HepG2 (cell line): ENCODE results near the gene RERE. TPM values are rescaled to one million over a fixed set of nuclear protein-coding genes. Genes with fewer than 3 reads are reported as not detected.

ENCODE experiments used
- AGO1 ChIP-seq: fragments of 200-400 bp; formaldehyde crosslinking; IDR thresholded peaks from 2 replicates; pipeline ENCODE4 v1.6.1; 2017; ENCODE audit warnings: mild to moderate bottlenecking, low read depth, low read length, moderate library complexity; ENCODE audit not compliant: poor library complexity, severe bottlenecking
- GMEB1 ChIP-seq: sonication (generic); formaldehyde crosslinking; IDR thresholded peaks from 2 replicates; pipeline ENCODE4 v1.5.1; 2020; ENCODE audit warnings: missing genetic modification reagents, mild to moderate bottlenecking, borderline replicate concordance
- LRRFIP1 ChIP-seq: sonication (generic); formaldehyde crosslinking; conservative IDR thresholded peaks from 2 replicates; pipeline ENCODE4 v1.4.0; 2020; ENCODE audit warnings: missing genetic modification reagents
- MAFK ChIP-seq, 2 experiments: IDR thresholded peaks in 1 of 2; conservative IDR thresholded peaks in 1 of 2; 2 replicates each; pipeline ENCODE4 v1.6.1; 2011; ENCODE audit warnings: improper control_type of control experiment in 2 of 2, low read length in 2 of 2
- MBD4 ChIP-seq: IDR thresholded peaks from 2 replicates; pipeline ENCODE4 v1.6.1; 2012; ENCODE audit warnings: low read length, inconsistent platforms, borderline replicate concordance
- NFIC ChIP-seq: IDR thresholded peaks from 2 replicates; pipeline ENCODE4 v1.6.1; 2012; ENCODE audit warnings: mild to moderate bottlenecking, low read length, inconsistent platforms
- PREB ChIP-seq: sonication (generic); formaldehyde crosslinking; IDR thresholded peaks from 2 replicates; pipeline ENCODE4 v1.4.0; 2020; ENCODE audit warnings: missing genetic modification reagents
- RARA ChIP-seq: IDR thresholded peaks from 2 replicates; pipeline ENCODE4 v1.6.1; 2016; ENCODE audit warnings: missing genetic modification reagents, missing compliant biosample characterization
- RFXANK ChIP-seq: IDR thresholded peaks from 2 replicates; pipeline ENCODE4 v1.6.1; 2016
- RORA ChIP-seq: sonication (generic); formaldehyde crosslinking; IDR thresholded peaks from 2 replicates; pipeline ENCODE4 v1.5.0; 2020; ENCODE audit warnings: mild to moderate bottlenecking, missing genetic modification reagents, moderate library complexity
- SAFB2 ChIP-seq: sonication (generic); formaldehyde crosslinking; IDR thresholded peaks from 2 replicates; pipeline ENCODE4 v1.5.1; 2020; ENCODE audit warnings: missing genetic modification reagents, low read depth, mild to moderate bottlenecking, borderline replicate concordance
- SALL2 ChIP-seq: sonication (generic); formaldehyde crosslinking; IDR thresholded peaks from 2 replicates; pipeline ENCODE4 v1.8.1; 2023; ENCODE audit warnings: mild to moderate bottlenecking, missing genetic modification reagents, inconsistent platforms
- SP4 ChIP-seq: sonication (generic); formaldehyde crosslinking; IDR thresholded peaks from 2 replicates; pipeline ENCODE4 v1.8.1; 2023; ENCODE audit warnings: mild to moderate bottlenecking, missing genetic modification reagents
- SSRP1 ChIP-seq: IDR thresholded peaks from 2 replicates; pipeline ENCODE4 v1.6.1; 2016; ENCODE audit warnings: control low read depth
- ZBTB3 ChIP-seq: sonication (generic); formaldehyde crosslinking; IDR thresholded peaks from 2 replicates; pipeline ENCODE4 v1.4.0; 2020; ENCODE audit warnings: low read depth, mild to moderate bottlenecking, moderate library complexity, missing genetic modification reagents, borderline replicate concordance
- ZNF180 ChIP-seq: sonication (generic); formaldehyde crosslinking; IDR thresholded peaks from 2 replicates; pipeline ENCODE4 v1.4.0; 2020; ENCODE audit warnings: low read depth, missing genetic modification reagents, borderline replicate concordance
- ZNF224 ChIP-seq: sonication (generic); formaldehyde crosslinking; IDR thresholded peaks from 2 replicates; pipeline ENCODE4 v1.5.0; 2020; ENCODE audit warnings: mild to moderate bottlenecking, missing genetic modification reagents
- ZNF275 ChIP-seq: sonication (generic); formaldehyde crosslinking; IDR thresholded peaks from 2 replicates; pipeline ENCODE4 v1.8.0; 2022; ENCODE audit warnings: missing genetic modification reagents, mild to moderate bottlenecking, inconsistent platforms, borderline replicate concordance
- ZNF326 ChIP-seq: sonication (generic); formaldehyde crosslinking; IDR thresholded peaks from 2 replicates; pipeline ENCODE4 v1.4.0; 2020; ENCODE audit warnings: missing genetic modification reagents, borderline replicate concordance
- ZNF501 ChIP-seq: sonication (generic); formaldehyde crosslinking; IDR thresholded peaks from 2 replicates; pipeline ENCODE4 v1.5.1; 2020; ENCODE audit warnings: mild to moderate bottlenecking, moderate library complexity, missing genetic modification reagents
- ZNF552 ChIP-seq: sonication (generic); formaldehyde crosslinking; IDR thresholded peaks from 2 replicates; pipeline ENCODE4 v1.9.0; 2022; ENCODE audit warnings: missing genetic modification reagents, mild to moderate bottlenecking, borderline replicate concordance
- ZNF564 ChIP-seq: sonication (generic); formaldehyde crosslinking; IDR thresholded peaks from 2 replicates; pipeline ENCODE4 v1.8.1; 2023; ENCODE audit warnings: mild to moderate bottlenecking, missing genetic modification reagents
- ZNF605 ChIP-seq: sonication (generic); formaldehyde crosslinking; IDR thresholded peaks from 2 replicates; pipeline ENCODE4 v1.8.0; 2022; ENCODE audit warnings: mild to moderate bottlenecking, missing genetic modification reagents
- ZNF891 ChIP-seq: sonication (generic); formaldehyde crosslinking; IDR thresholded peaks from 2 replicates; pipeline ENCODE4 v1.5.0; 2020; ENCODE audit warnings: mild to moderate bottlenecking, missing genetic modification reagents
- polyA plus RNA-seq, 8 experiments: library from polyadenylated mRNA; depleted of rRNA in 3 of 8; stranded (reverse) in 7 of 8; unstranded in 1 of 8; fragments of >200 nt; fragmentation: Illumina TruSeq in 4 of 8; extraction: Trizol in 4 of 8; gene quantifications; 2 replicates each; pipeline versions ENCODE4 v1.2.1 to v1.2.3, GENCODE V29; 2011 to 2016; ENCODE audit warnings: low read depth in 4 of 8, missing spikeins in 1 of 8, mixed read lengths in 1 of 8; ENCODE audit not compliant: insufficient read depth in 1 of 8
- total RNA-seq, 5 experiments: library from RNA; depleted of rRNA; stranded (reverse); fragments of >200 nt; fragmentation: Illumina TruSeq; extraction: Trizol; gene quantifications; 2 replicates each; pipeline ENCODE4 v1.2.3, GENCODE V29; 2016; ENCODE audit warnings: low read depth in 1 of 5

The RERE gene
- total and polyA plus RNA-seq, 2 of the 13 experiments (the other 11 are each of a cell fraction or from before 2014, with no cell fraction given): 18.3 to 21.9 TPM

- TF ChIP-seq PREB: no peak
- peak; percentile 75; the same call in 1 of the 2 replicates for TF ChIP-seq SALL2 (CRISPR knock-in tag)
- no peak for TF ChIP-seq RFXANK
- TF ChIP-seq ZNF180: no peak
- no peak; the same call in 1 of the 2 replicates for TF ChIP-seq SAFB2 (CRISPR knock-in tag)
- no peak for TF ChIP-seq NFIC
- no peak for TF ChIP-seq GMEB1 (CRISPR knock-in tag)
- no peak for TF ChIP-seq ZNF891 (CRISPR knock-in tag)
- TF ChIP-seq ZNF224: no peak; the same call in 1 of the 2 replicates
- no peak for TF ChIP-seq MBD4
- no peak for TF ChIP-seq ZNF275 (CRISPR knock-in tag)
- no peak for TF ChIP-seq RORA (CRISPR knock-in tag)
- no peak for TF ChIP-seq MAFK (conservative IDR thresholded peaks at IDR 0.05 in 1 of 2, IDR thresholded peaks at IDR 0.05 in 1 of 2; ENCODE audit: low read length in 2 of 2)
- no peak for TF ChIP-seq ZBTB3
- no peak for TF ChIP-seq ZNF552 (CRISPR knock-in tag)
- no peak for TF ChIP-seq ZNF605 (CRISPR knock-in tag)
- no peak for TF ChIP-seq RARA (CRISPR knock-in tag)
- TF ChIP-seq SP4: no peak
- no peak for TF ChIP-seq LRRFIP1 (CRISPR knock-in tag)
- TF ChIP-seq ZNF326 (CRISPR knock-in tag): no peak
- 0 out of 2 replicates have a peak, but pooled peaks have one; percentile 72 for TF ChIP-seq ZNF564 (CRISPR knock-in tag)
- no peak for TF ChIP-seq SSRP1 (CRISPR knock-in tag)
- TF ChIP-seq AGO1: no peak
- peak; percentile 40; the same call in 1 of the 2 replicates for TF ChIP-seq ZNF501
Observed at GRCh38 chr1:8817412-8818324, at the start of gene RERE (continued).
